MM.1S (cell line): Measurements from ENCODE around the gene COL8A2.

Experiments
- DNase-seq: peaks from one replicate; pipeline ENCODE4 v3.0.0-alpha.2; 2015
- H2AFZ ChIP-seq: fragments of 300-600 bp; sonication (generic); 2 replicates; pipeline ENCODE4 v1.6.0; 2016; ENCODE audit warnings: antibody characterized with exemption, low read length
- H3F3A ChIP-seq: fragments of 300-600 bp; sonication (generic); 2 replicates; pipeline ENCODE4 v1.6.1; 2016; ENCODE audit warnings: mild to moderate bottlenecking, antibody characterized with exemption, low read length, moderate library complexity, mixed read lengths; ENCODE audit not compliant: insufficient read depth
- H3K27ac ChIP-seq: fragments of 300-600 bp; sonication (generic); 2 replicates; pipeline ENCODE4 v1.5.1; 2016; ENCODE audit warnings: mild to moderate bottlenecking, low read length
- H3K27me3 ChIP-seq: fragments of 300-600 bp; sonication (generic); replicated peaks from 2 replicates; pipeline ENCODE4 v1.6.0; 2016; ENCODE audit warnings: low read length; ENCODE audit not compliant: insufficient read depth
- H3K36me3 ChIP-seq: fragments of 300-600 bp; sonication (generic); replicated peaks from 2 replicates; pipeline ENCODE4 v1.6.1; 2016; ENCODE audit warnings: mild to moderate bottlenecking, low read length, mixed read lengths; ENCODE audit not compliant: insufficient read depth
- H3K4me1 ChIP-seq: fragments of 300-600 bp; sonication (generic); 2 replicates; pipeline ENCODE4 v1.6.1; 2016; ENCODE audit warnings: low read length, mixed read lengths
- H3K4me2 ChIP-seq: fragments of 300-600 bp; sonication (generic); 2 replicates; pipeline ENCODE4 v1.6.0; 2016; ENCODE audit warnings: low read depth, low read length
- H3K4me3 ChIP-seq: fragments of 300-600 bp; sonication (generic); 2 replicates; pipeline ENCODE4 v1.5.1; 2016; ENCODE audit warnings: low read length, mixed read lengths
- H3K79me2 ChIP-seq: fragments of 300-600 bp; sonication (generic); 2 replicates; pipeline ENCODE4 v1.6.1; 2016; ENCODE audit warnings: mixed run types, low read length, mixed read lengths
- H3K9ac ChIP-seq: fragments of 300-600 bp; sonication (generic); 2 replicates; pipeline ENCODE4 v1.6.1; 2016; ENCODE audit warnings: low read length, mixed read lengths
- H3K9me2 ChIP-seq: fragments of 300-600 bp; sonication (generic); replicated peaks from 2 replicates; pipeline ENCODE4 v1.6.1; 2016; ENCODE audit warnings: mild to moderate bottlenecking, low read length, mixed read lengths; ENCODE audit not compliant: insufficient read depth
- H3K9me3 ChIP-seq: fragments of 300-600 bp; sonication (generic); replicated peaks from 2 replicates; pipeline ENCODE4 v1.6.1; 2016; ENCODE audit warnings: mild to moderate bottlenecking, low read length, mixed read lengths; ENCODE audit not compliant: insufficient read depth
- H4K20me1 ChIP-seq: fragments of 300-600 bp; sonication (generic); 2 replicates; pipeline ENCODE4 v1.6.1; 2016; ENCODE audit warnings: mild to moderate bottlenecking, low read length, moderate library complexity, mixed read lengths; ENCODE audit not compliant: insufficient read depth
- EZH2 ChIP-seq: fragments of 300-600 bp; sonication (generic); optimal IDR thresholded peaks from 2 replicates; pipeline ENCODE3; 2017; ENCODE audit warnings: low read depth, mild to moderate bottlenecking, antibody characterized with exemption, low read length, mixed read lengths
- EZH2phosphoT487 ChIP-seq: fragments of 300-600 bp; sonication (generic); IDR thresholded peaks from 2 replicates; pipeline ENCODE4 v1.6.1; 2018; ENCODE audit warnings: antibody characterized with exemption, low read length
- TF ChIP-seq, protein P1 (sequence below): fragments of 300-600 bp; sonication (generic); IDR thresholded peaks from 2 replicates; pipeline ENCODE4 v1.5.1; 2016; ENCODE audit warnings: antibody characterized with exemption, low read length, mixed read lengths

The COL8A2 gene

GRCh38 chr1:36166938-36167905 is 42.2 kb upstream of the COL8A2 start:
- H3K9me3 ChIP-seq = no peaks in the 10 kb centered on the region
- H4K20me1 ChIP-seq = no peaks in the 10 kb centered on the region; the same call in 1 of the 2 replicates
- no peak overlapping the region for H3K27ac ChIP-seq
- H3K4me1 ChIP-seq = no peaks in the 10 kb centered on the region
- H3K36me3 ChIP-seq = no peaks in the 10 kb centered on the region; the same call in 1 of the 2 replicates
- no peak for TF ChIP-seq EZH2phosphoT487
- TF ChIP-seq EZH2 = no peak
- TF ChIP-seq, protein P1, sequence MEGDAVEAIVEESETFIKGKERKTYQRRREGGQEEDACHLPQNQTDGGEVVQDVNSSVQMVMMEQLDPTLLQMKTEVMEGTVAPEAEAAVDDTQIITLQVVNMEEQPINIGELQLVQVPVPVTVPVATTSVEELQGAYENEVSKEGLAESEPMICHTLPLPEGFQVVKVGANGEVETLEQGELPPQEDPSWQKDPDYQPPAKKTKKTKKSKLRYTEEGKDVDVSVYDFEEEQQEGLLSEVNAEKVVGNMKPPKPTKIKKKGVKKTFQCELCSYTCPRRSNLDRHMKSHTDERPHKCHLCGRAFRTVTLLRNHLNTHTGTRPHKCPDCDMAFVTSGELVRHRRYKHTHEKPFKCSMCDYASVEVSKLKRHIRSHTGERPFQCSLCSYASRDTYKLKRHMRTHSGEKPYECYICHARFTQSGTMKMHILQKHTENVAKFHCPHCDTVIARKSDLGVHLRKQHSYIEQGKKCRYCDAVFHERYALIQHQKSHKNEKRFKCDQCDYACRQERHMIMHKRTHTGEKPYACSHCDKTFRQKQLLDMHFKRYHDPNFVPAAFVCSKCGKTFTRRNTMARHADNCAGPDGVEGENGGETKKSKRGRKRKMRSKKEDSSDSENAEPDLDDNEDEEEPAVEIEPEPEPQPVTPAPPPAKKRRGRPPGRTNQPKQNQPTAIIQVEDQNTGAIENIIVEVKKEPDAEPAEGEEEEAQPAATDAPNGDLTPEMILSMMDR = no peak
- H3K9me2 ChIP-seq = no peaks in the 10 kb centered on the region
- H3K27me3 ChIP-seq = no peaks in the 10 kb centered on the region
- H3F3A ChIP-seq = no peaks in the 10 kb centered on the region
- peaks cover 87% of the 10 kb centered on the region for H3K79me2 ChIP-seq
- H3K9ac ChIP-seq = no peak overlapping the region
- no peak overlapping the region for H3K4me2 ChIP-seq
- no peak overlapping the region for H2AFZ ChIP-seq
- no peak overlapping the region for H3K4me3 ChIP-seq
- DNase-seq = no peak

DNA sequence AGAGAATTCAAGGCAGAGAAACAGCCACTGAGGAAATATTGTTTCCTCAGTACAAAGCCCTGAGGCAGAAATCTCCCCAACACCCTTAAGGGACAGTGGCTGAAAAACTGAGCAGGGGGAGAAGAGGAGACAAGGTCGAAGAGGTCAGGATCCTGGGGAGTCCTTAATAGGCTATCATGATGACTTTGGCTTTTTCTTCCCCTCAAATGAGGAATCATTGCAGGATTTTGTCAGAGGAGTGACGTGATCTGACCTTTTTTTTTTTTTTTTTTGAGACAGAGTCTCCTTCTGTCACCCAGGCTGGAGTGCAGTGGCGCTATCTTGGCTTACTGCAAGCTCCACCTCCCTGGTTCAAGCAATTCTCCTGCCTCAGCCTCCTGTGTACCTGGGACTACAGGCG is 41.1 kb upstream of the COL8A2 start:
- Histone ChIP-seq H3K79me2 (peaks cover 96% of the 10 kb centered on the region), H3K36me3 (no peaks in the 10 kb centered on the region), H3K4me1 (no peaks in the 10 kb centered on the region), H2AFZ (no peak overlapping the region), H3F3A (no peaks in the 10 kb centered on the region), H3K9me3 (no peaks in the 10 kb centered on the region), H4K20me1 (no peaks in the 10 kb centered on the region; the same call in 1 of the 2 replicates), H3K27me3 (no peaks in the 10 kb centered on the region), H3K9ac (no peak overlapping the region), H3K4me2 (no peak overlapping the region), H3K4me3 (no peak overlapping the region), H3K9me2 (no peaks in the 10 kb centered on the region), H3K27ac (no peak overlapping the region)
- TF ChIP-seq EZH2phosphoT487 = no peak
- TF ChIP-seq, protein P1 = no peak
- no peak for TF ChIP-seq EZH2
- no peak for DNase-seq

DNA sequence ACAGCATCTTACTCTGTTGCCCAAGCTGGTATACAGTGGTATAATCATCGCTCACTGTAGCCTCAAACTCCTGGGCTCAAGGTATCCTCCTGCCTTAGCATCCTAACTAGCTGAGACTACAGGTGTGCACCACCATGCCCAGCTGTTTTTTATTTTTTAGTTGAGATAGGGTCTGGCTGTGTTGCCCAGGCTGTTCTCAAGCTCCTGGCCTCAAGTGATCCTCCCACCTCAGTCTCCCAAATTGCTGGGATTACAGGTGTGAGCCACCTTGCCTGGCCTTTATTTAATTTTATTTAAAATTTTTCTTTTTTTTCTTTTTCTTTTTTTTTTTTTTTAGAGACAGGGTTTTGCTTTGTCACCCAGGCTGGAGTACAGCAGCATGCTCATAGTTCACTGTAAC is 40.1 kb upstream of the COL8A2 start:
- no peaks in the 10 kb centered on the region for H3K27me3 ChIP-seq
- H3K27ac ChIP-seq = no peak overlapping the region
- no peak overlapping the region for H3K9ac ChIP-seq
- no peaks in the 10 kb centered on the region for H3K9me2 ChIP-seq
- no peaks in the 10 kb centered on the region for H3F3A ChIP-seq
- no peak for TF ChIP-seq EZH2
- TF ChIP-seq, protein P1 = no peak
- TF ChIP-seq EZH2phosphoT487 = no peak
- no peak overlapping the region for H3K4me2 ChIP-seq
- H3K79me2 ChIP-seq = peaks cover 96% of the 10 kb centered on the region
- peaks cover 7% of the 10 kb centered on the region for H3K4me1 ChIP-seq
- H3K9me3 ChIP-seq = no peaks in the 10 kb centered on the region
- no peak overlapping the region for H2AFZ ChIP-seq
- H3K36me3 ChIP-seq = no peaks in the 10 kb centered on the region
- no peak for DNase-seq
- no peaks in the 10 kb centered on the region; the same call in 1 of the 2 replicates for H4K20me1 ChIP-seq
- no peak overlapping the region for H3K4me3 ChIP-seq
